ENCODE data around the gene LRSAM1. TPM values are rescaled to one million over a fixed set of nuclear protein-coding genes. Genes with fewer than 3 reads are reported as not detected.

Gene LRSAM1
- total RNA-seq, 3 donors from 2014 or later: 20.5 to 24.2 (median 21.6) TPM

GRCh38 chr9:127530206-127530941 is 79.1 kb downstream of the LRSAM1 start:
- ATAC-seq (no peak), DNase-seq (no peak)
- H3K9me3 Mint-ChIP-seq: peaks cover 2% of the 10 kb centered on the region
- no peak overlapping the region for H3K4me3 Mint-ChIP-seq
- no peaks in the 10 kb centered on the region for H3K27me3 Mint-ChIP-seq (ENCODE audit: low read depth)
- peaks cover 4% of the 10 kb centered on the region for H3K36me3 Mint-ChIP-seq (ENCODE audit: insufficient read depth)
- no peaks in the 10 kb centered on the region for H3K4me1 Mint-ChIP-seq (ENCODE audit: low read depth)

- Mint-ChIP-seq H3K27me3 (ENCODE audit: low read depth) (no peaks in the 10 kb centered on the region), H3K36me3 (ENCODE audit: insufficient read depth) (peaks cover under 1% of the 10 kb centered on the region), H3K4me3 (no peak overlapping the region), H3K4me1 (ENCODE audit: low read depth) (no peaks in the 10 kb centered on the region), H3K9me3 (no peaks in the 10 kb centered on the region)
- ATAC-seq (no peak), DNase-seq (no peak)
These were observed 80.4 kb downstream of the LRSAM1 start for GRCh38 chr9:127531676-127532075.

- Mint-ChIP-seq H3K27me3 (ENCODE audit: low read depth) (no peaks in the 10 kb centered on the region), H3K4me3 (no peak overlapping the region), H3K4me1 (ENCODE audit: low read depth) (no peaks in the 10 kb centered on the region), H3K36me3 (ENCODE audit: insufficient read depth) (no peaks in the 10 kb centered on the region), H3K9me3 (no peaks in the 10 kb centered on the region)
- ATAC-seq (no peak), DNase-seq (no peak)
These were observed 83.1 kb downstream of the LRSAM1 start for GRCh38 chr9:127534250-127534906.

DNA sequence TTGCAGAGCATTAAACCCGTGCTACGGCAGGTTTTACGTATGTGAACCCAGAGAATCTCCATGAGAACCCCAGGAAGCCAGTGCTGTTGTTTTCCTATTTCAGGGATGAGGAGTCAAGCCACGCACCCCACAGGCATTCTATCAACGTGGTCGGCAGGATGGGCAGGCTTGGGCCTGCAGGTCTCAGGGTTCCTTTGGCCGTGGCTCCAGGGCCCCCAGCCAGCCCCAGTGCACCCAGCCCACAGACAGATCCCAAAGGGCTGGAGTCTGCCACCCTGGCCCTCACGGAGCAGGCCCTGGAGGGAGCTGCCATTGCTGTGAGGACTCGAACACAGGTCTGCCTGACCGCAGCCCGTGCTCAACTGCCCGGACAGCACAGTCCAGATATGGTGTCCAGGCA is 83.6 kb downstream of the LRSAM1 start:
- Mint-ChIP-seq H3K36me3 (ENCODE audit: insufficient read depth) (no peaks in the 10 kb centered on the region), H3K4me3 (no peak overlapping the region), H3K4me1 (ENCODE audit: low read depth) (no peaks in the 10 kb centered on the region), H3K27me3 (ENCODE audit: low read depth) (no peaks in the 10 kb centered on the region), H3K9me3 (no peaks in the 10 kb centered on the region)
- ATAC-seq: no peak
- DNase-seq: no peak

DNA sequence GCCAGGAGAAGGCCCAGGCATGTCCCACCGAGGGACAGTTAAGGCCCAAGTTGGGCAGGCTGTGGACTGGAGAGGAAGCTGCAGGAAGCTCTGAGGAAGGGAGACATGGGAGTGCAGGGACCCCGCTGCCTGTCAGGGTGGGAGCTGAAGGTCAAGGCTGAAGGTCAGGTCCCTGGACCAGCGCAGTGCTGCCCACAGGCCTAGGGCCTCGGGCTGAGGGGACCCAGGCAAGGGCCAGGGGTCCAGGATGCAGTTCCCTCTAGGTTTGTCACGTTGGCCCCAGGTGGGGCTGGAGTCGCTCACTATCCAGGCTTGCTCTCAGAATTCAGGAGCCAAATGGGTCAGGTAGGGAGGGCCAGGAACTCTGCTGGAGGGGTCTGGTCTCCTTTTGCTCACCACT is 84.1 kb downstream of the LRSAM1 start:
- no peaks in the 10 kb centered on the region for H3K27me3 Mint-ChIP-seq (ENCODE audit: low read depth)
- H3K4me1 Mint-ChIP-seq (ENCODE audit: low read depth): no peaks in the 10 kb centered on the region
- H3K36me3 Mint-ChIP-seq (ENCODE audit: insufficient read depth): no peaks in the 10 kb centered on the region
- ATAC-seq: no peak
- no peak for DNase-seq
- H3K9me3 Mint-ChIP-seq: no peaks in the 10 kb centered on the region
- H3K4me3 Mint-ChIP-seq: no peak overlapping the region

GRCh38 chr9:127535834-127536233 is 84.5 kb downstream of the LRSAM1 start:
- ATAC-seq: no peak
- H3K9me3 Mint-ChIP-seq: no peaks in the 10 kb centered on the region
- no peak overlapping the region for H3K4me3 Mint-ChIP-seq
- no peaks in the 10 kb centered on the region for H3K36me3 Mint-ChIP-seq (ENCODE audit: insufficient read depth)
- no peaks in the 10 kb centered on the region for H3K27me3 Mint-ChIP-seq (ENCODE audit: low read depth)
- DNase-seq: no peak
- no peaks in the 10 kb centered on the region for H3K4me1 Mint-ChIP-seq (ENCODE audit: low read depth)

DNA sequence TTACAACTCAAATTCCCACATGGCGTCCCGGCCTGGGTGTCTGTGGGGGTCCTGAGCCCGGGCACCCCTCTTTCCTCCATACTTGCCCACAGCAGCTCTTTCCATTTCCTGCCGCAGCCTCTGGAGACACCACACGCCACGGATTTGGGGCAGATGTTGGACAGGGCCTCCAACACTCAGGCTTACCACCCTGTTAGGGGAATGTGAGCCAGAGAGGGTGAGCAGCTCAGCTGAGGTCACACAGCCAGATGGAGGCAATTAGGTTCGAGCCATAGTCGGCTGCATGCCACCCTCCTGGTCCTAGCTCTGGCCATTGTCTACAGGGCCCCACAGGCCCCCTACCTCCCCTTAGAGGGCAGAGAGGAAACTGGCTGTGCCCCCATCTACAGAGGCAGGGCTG is 85.2 kb downstream of the LRSAM1 start:
- Mint-ChIP-seq H3K27me3 (ENCODE audit: low read depth) (no peaks in the 10 kb centered on the region), H3K4me1 (ENCODE audit: low read depth) (no peaks in the 10 kb centered on the region)

DNA sequence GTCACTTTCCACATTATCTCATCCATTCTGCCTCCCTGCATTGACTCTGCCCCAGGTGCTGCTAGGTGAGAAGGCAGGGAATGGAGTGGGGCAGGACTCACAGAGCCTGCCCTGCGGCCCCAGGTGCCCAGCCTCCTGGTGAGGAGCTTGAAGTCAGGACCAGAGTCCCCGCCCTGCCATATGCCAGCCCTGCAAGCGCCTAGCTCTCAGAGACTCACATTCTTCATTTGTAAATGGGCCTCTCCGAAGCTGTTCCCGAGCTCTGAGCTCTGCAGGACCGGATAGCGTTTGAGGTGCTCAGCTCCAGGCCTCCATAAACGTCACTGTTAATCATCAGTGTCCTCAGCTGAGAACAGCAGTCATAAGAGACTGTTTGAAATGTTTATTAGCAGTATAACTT is 85.7 kb downstream of the LRSAM1 start:
- H3K27me3 Mint-ChIP-seq (ENCODE audit: low read depth): no peaks in the 10 kb centered on the region
- H3K4me3 Mint-ChIP-seq: no peak overlapping the region
- H3K4me1 Mint-ChIP-seq (ENCODE audit: low read depth): no peaks in the 10 kb centered on the region
- DNase-seq (no peak), ATAC-seq (no peak)
- no peaks in the 10 kb centered on the region for H3K9me3 Mint-ChIP-seq
- H3K36me3 Mint-ChIP-seq (ENCODE audit: insufficient read depth): no peaks in the 10 kb centered on the region

More for the DNA sequence above, 85.2 kb downstream of the LRSAM1 start:
- no peak overlapping the region for H3K4me3 Mint-ChIP-seq
- H3K9me3 Mint-ChIP-seq: no peaks in the 10 kb centered on the region
- ATAC-seq: no peak
- no peaks in the 10 kb centered on the region for H3K36me3 Mint-ChIP-seq (ENCODE audit: insufficient read depth)
- DNase-seq: no peak

- Mint-ChIP-seq H3K4me3 (no peak overlapping the region), H3K27me3 (ENCODE audit: low read depth) (no peaks in the 10 kb centered on the region)
- DNase-seq: no peak
These were observed 86.5 kb downstream of the LRSAM1 start for GRCh38 chr9:127537792-127538191.

GRCh38 chr9:127538849-127539258 is 87.5 kb downstream of the LRSAM1 start:
- no peak for DNase-seq
- H3K9me3 Mint-ChIP-seq: no peaks in the 10 kb centered on the region
- no peaks in the 10 kb centered on the region for H3K27me3 Mint-ChIP-seq (ENCODE audit: low read depth)
- no peaks in the 10 kb centered on the region for H3K4me1 Mint-ChIP-seq (ENCODE audit: low read depth)
- no peaks in the 10 kb centered on the region for H3K36me3 Mint-ChIP-seq (ENCODE audit: insufficient read depth)
- no peak for ATAC-seq
- H3K4me3 Mint-ChIP-seq: no peak overlapping the region

More at GRCh38 chr9:127537792-127538191, 86.5 kb downstream of the LRSAM1 start:
- no peaks in the 10 kb centered on the region for H3K36me3 Mint-ChIP-seq (ENCODE audit: insufficient read depth)
- H3K4me1 Mint-ChIP-seq (ENCODE audit: low read depth): no peaks in the 10 kb centered on the region
- ATAC-seq: no peak
- no peaks in the 10 kb centered on the region for H3K9me3 Mint-ChIP-seq

DNA sequence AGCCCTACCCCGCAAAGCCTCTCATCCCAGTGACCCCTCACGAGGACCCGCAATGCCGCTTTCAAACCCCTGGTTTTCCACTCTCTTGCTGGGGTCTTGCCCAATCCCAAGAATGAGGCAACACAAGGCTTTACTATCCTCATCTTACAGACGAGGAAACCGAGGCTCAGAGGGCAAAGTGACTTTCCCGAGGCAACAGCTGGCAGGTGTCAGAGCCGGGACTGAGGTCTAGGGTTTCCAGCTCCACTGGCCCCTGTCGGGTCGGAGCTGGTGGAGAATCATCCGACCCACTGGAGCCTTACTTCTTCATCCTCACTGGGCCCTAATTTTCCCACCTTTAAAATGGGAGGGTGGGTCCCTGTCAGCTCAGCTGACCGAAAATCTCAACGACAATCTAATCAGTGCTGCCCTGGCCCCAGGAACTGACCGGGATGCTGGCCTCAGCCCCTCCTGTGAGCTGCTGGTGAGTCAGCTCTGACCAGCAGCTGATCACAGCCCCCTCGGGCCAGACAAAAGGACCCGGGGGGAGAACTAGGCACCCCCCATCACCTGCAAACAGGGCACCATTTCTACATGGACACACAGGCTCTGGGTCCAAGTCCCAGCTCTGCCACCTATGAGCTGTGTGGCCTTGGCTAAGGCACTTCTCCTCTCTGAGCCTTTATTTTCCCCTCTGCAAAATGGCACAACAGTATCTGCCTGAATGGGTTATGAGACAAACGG is 88.1 kb downstream of the LRSAM1 start:
- Mint-ChIP-seq H3K36me3 (ENCODE audit: insufficient read depth) (no peaks in the 10 kb centered on the region), H3K4me3 (no peak overlapping the region), H3K4me1 (ENCODE audit: low read depth) (no peaks in the 10 kb centered on the region), H3K27me3 (ENCODE audit: low read depth) (no peaks in the 10 kb centered on the region), H3K9me3 (no peaks in the 10 kb centered on the region)
- no peak for ATAC-seq
- DNase-seq: no peak

DNA sequence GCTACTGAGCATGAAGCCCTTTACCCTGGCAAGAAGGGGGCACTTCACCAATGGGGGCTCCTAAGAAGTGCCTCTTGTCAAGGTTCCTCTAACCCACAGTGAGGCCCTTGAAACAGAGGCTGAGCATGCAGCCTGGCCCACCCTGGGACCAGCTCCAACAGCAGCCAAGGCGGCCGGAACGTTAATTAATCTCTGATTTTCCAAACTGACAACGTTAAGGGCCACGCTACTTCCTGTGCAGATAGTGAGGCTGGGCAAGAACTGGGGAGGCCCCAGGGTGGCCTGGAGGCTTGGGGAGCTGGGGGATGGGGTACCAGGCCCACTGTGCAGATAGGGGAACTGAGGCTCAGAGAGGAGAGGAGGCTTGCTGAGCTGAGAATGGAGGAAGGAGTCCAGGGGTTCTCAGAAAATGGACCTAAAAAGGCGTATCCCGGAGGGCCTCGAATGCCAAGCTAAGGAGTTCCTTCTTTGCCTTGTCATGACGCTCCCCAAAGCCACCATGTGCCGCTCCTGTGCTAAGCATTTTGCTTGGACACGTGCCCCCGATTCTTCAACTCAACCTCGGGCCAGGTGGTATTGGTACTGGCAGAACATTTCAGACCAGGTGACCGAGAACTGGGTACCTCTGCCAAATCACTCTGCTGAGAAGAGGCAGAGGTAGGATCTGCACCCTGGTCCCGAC is 88.8 kb downstream of the LRSAM1 start:
- ATAC-seq (no peak), DNase-seq (no peak)
- H3K9me3 Mint-ChIP-seq: no peaks in the 10 kb centered on the region
- no peaks in the 10 kb centered on the region for H3K27me3 Mint-ChIP-seq (ENCODE audit: low read depth)
- H3K36me3 Mint-ChIP-seq (ENCODE audit: insufficient read depth): no peaks in the 10 kb centered on the region
- no peak overlapping the region for H3K4me3 Mint-ChIP-seq
- no peaks in the 10 kb centered on the region for H3K4me1 Mint-ChIP-seq (ENCODE audit: low read depth)

DNA sequence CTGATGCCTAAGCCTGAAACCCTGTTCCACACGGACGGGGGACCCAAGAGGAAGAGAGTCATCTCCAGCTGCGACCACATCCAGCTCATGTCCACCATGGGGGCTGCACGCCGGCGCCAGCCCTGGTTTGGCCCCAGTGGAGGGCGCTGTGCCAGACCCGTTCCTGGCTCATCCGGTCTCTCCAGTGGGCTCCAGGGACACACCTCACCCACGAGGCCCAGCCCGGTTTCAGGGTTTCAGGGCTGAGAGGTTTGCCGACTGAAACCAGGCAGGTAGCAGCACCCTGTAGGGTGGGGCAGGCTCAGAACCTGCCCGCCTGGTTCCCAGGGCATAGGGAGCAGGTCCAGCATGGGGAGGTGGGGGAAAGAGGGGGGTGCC is 89.3 kb downstream of the LRSAM1 start:
- no peak for ATAC-seq
- Mint-ChIP-seq H3K27me3 (ENCODE audit: low read depth) (no peaks in the 10 kb centered on the region), H3K36me3 (ENCODE audit: insufficient read depth) (no peaks in the 10 kb centered on the region), H3K9me3 (no peaks in the 10 kb centered on the region), H3K4me1 (ENCODE audit: low read depth) (no peaks in the 10 kb centered on the region), H3K4me3 (no peak overlapping the region)
- DNase-seq: no peak

DNA sequence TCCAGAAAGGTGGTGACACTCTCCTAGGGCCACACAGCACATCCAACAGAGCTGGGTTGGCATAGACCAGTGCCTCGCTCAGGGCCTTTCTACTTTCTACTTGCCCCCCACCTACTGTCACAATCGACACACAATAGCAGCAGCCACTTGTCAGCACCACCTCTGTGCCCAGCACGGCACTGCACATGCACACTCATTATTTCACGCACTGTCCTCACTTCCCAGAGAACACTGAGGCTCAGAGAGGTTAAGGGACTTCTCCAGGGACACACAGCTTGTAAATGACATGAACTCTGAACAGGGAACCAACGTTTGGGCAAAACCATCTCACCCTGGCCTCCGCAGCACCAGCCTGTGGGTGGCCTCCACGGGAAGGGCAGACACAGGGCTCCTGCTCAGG is 89.9 kb downstream of the LRSAM1 start:
- peaks cover 1% of the 10 kb centered on the region for H3K4me1 Mint-ChIP-seq (ENCODE audit: low read depth)
- H3K27me3 Mint-ChIP-seq (ENCODE audit: low read depth): no peaks in the 10 kb centered on the region
- no peak for ATAC-seq
- H3K9me3 Mint-ChIP-seq: no peaks in the 10 kb centered on the region
- no peak overlapping the region for H3K4me3 Mint-ChIP-seq
- no peak for DNase-seq
- H3K36me3 Mint-ChIP-seq (ENCODE audit: insufficient read depth): no peaks in the 10 kb centered on the region
